Right renal cortex interstitium (tissue), 3 donors: ENCODE data around the gene KCNAB1. TPM values are rescaled to one million over a fixed set of nuclear protein-coding genes. Genes with fewer than 3 reads are reported as not detected.
A peak's percentile ranks its signal among the peaks of the same experiment; 100 is the strongest.
"Not testable (repeated sequence)": the region's sequence is repeated elsewhere in the genome, so short reads cannot be mapped to it uniquely, and the experiment has no call there.

Experiments
- DNase-seq, 3 donors: peaks; one replicate each; pipeline ENCODE4 v3.0.0-alpha.2; 2013; ENCODE audit warnings: low read depth in 3 of 3, low spot score in 2 of 3
- polyA plus RNA-seq, 3 donors: library from polyadenylated mRNA; unstranded; fragments of 120-200 nt; gene quantifications; one replicate each; pipeline ENCODE4 v1.2.1, GENCODE V29; 2013; ENCODE audit not compliant: insufficient read length in 3 of 3

KCNAB1 gene
- 1 to 10 TPM; 2.9 to 3.7 (median 3.0) TPM for polyA plus RNA-seq

GRCh38 chr3:156120528-156121251 is at the start of gene KCNAB1:
KCNAB1 (plus strand) TSS chr3:156120578.
- no peak for DNase-seq

DNA sequence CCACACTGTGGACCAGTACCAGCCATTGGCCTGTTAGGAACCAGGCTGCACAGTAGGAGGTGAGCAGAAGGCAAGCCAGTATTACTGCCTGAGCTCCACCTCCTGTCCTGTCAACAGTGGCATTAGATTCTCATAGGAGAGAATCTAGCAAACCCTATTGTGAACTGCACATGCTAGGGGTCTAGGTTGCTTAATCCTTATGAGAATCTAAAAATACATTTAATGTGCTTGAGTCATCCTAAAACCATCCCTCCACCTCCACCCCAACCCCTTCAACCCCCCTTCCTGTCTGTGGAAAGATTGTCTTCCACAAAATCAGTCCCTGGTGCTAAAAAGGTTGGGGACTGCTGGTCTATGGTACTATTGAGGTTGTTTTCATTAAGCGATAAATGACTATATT is 49.3 kb upstream of the KCNAB1 start:
- DNase-seq = no peak

DNA sequence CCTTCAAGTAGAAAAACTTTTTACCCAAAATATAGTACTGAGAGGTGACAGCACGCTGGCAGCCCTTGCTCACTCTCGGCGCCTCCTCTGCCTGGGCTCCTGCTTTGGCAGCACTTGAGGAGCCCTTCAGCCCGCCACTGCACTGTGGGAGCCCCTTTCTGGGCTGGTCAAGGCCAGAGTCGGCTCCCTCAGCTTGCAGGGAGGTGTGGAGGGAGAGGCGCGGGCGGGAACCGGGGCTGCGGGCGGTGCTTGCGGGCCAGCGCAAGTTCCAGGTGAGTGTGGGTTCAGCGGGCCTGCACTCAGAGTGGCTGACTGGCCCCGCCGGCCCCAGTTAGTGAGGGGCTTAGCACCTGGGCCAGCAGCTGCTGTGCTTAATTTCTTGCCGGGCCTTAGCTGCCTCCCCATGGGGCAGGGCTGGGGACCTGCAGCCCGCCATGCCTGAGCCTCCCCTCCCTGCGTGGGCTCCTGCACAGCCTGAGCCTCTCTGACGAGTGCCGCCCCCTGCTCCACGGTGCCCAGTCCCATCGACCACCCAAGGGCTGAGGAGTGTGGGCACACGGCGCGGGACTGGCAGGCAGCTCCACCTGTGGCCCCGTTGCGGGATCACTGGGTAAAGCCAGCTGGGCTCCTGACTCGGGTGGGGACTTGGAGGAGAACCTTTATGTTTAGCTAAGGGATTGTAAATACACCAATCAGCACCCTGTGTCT is 47.3 kb upstream of the KCNAB1 start:
- DNase-seq = not testable (repeated sequence)

- DNase-seq = no peak
Observed at GRCh38 chr3:156090126-156090525, 30.3 kb upstream of the KCNAB1 start.

DNA sequence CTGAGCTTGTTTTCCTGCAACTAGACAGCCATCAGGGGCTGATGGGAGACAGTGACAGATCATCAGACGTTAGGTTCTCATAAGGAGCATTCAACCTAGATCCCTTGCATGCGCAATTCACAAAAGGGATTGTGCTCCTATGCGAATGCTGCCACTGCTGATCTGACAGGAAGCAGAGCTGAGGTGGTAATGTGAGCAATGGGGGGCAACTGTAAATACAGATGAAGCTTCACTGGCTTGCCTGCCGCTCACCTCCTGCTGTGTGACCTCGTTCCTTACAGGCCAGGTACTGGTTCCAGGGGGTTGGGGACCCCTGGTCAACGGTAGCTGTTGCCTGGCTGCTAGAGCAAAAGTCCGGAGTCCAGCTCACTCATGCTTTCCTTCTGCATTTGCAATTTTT is 26.4 kb upstream of the KCNAB1 start:
- DNase-seq = no peak

- no peak for DNase-seq
Observed at GRCh38 chr3:156094391-156094790, 26.0 kb upstream of the KCNAB1 start.

DNA sequence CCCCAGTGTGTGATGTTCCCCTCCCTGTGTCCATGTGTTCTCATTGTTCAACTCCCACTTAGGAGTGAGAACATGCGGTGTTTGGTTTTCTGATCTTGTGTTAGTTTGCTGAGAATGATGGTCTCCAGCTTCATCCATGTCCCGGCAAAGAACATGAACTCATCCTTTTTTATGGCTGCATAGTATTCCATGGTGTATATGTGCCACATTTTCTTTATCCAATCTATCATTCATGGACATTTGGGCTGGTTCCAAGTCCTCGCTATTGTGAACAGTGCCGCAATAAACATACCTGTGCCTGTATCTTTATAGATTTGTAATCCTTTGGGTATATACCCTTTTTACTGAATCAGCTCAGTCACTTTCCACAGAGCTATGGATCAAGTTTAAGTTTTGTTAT is 24.7 kb upstream of the KCNAB1 start:
- not testable (repeated sequence) for DNase-seq

- no peak for DNase-seq
Observed at GRCh38 chr3:156098437-156099035, 21.8 kb upstream of the KCNAB1 start.

GRCh38 chr3:156099348-156099747 is 21.0 kb upstream of the KCNAB1 start:
- DNase-seq = not testable (repeated sequence)

GRCh38 chr3:156099984-156100383 is 20.4 kb upstream of the KCNAB1 start:
- not testable (repeated sequence) for DNase-seq

DNA sequence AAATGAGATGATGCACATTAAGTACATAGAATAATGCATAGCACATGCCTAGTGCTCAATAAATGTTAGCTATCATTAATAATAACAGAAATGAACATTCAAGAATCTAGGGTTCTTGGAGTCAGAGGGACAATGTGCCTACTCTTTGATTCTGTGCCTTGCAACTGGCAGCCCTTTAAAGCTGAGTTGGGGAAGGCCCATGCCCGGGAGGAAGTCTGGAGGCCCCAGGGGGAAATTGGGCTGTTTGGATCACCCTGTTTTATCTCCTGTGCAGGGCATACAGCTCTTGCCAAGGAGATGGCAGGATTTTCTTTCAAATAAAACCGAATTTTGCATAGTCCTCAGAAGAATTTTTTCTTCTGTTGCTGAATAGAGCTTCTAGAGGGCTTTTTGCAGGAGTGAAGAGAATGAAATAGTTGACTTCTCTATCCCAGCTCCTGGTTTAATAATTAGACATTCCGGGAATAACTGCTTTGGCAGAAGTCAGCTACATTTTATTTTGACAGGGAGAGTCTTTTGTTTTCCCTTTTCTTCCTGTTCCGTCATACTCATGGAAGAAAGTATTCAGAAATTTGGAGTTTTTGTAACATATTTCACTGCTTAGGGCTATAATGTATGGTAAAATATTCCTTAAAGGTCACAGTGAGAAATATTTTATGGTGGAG is 18.0 kb upstream of the KCNAB1 start:
- peak in 1 of 3 donors; percentile 15 for DNase-seq

- DNase-seq = no peak
Observed at GRCh38 chr3:156106721-156107373, 13.5 kb upstream of the KCNAB1 start.

GRCh38 chr3:156107504-156107903 is 12.9 kb upstream of the KCNAB1 start:
- no peak for DNase-seq

DNA sequence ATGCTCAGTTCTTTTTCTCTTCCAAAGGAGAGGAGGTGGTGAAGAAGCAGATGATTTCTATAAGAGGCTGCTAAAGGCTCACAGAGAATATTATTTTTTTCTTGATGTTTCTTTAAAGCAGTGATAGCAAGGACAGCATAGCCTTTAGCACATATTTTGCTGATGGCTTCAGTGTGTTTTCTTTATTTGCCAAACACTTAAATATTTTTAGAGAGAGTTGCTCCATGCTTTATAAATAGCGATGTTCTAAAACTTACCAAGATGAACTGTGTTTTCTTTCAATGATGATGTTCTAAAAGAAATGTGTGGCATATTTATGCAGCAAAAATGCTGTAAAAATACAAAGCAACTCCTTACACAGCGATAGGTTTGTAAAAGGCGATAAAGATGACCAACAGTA is 11.8 kb upstream of the KCNAB1 start:
- no peak for DNase-seq

GRCh38 chr3:156109989-156110388 is 10.4 kb upstream of the KCNAB1 start:
- no peak for DNase-seq

- no peak for DNase-seq
Observed at GRCh38 chr3:156126467-156126866, 6.1 kb downstream of the KCNAB1 start.

- no peak for DNase-seq
Observed at GRCh38 chr3:156131241-156131640, 10.9 kb downstream of the KCNAB1 start.

DNA sequence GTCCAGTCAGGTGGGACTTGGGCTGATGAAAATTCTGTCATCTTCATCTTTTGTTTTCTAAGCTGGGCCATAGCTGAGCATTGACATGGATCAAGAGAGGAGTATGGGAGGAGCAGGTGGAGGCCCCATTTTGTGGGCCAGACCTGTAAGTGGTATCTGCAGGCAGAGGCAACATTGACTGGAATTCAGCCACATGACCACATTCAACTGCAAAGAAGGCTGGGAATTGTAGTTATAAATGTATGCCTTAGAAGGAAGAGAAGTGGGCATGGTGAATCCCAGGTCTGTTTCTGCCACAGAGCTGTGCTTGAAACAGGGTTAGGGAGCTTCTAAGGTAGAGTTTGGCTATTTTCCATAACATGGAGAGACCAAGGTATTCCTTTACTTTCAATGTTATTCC is 11.4 kb downstream of the KCNAB1 start:
- DNase-seq = no peak

- DNase-seq = no peak
Observed at GRCh38 chr3:156132313-156132712, 11.9 kb downstream of the KCNAB1 start.

GRCh38 chr3:156133076-156133475 is 12.7 kb downstream of the KCNAB1 start:
- DNase-seq = no peak
